CD4-positive, alpha-beta T cell treated with Interleukin-15 for 1 hour (primary cell): ENCODE data around the gene AOC3.
"Not testable (repeated sequence)": the region's sequence is repeated elsewhere in the genome, so short reads cannot be mapped to it uniquely, and the experiment has no call there.

Source experiments
- DNase-seq: peaks from one replicate; pipeline ENCODE4 v3.0.0-alpha.2; 2020

Gene AOC3

GRCh38 chr17:42898147-42898811, 47.3 kb downstream of the AOC3 start:
- no peak for DNase-seq

- DNase-seq = not testable (repeated sequence)
Measured at GRCh38 chr17:42899981-42900380, 49.0 kb downstream of the AOC3 start.

- no peak for DNase-seq
Measured at GRCh38 chr17:42900460-42901331, 49.7 kb downstream of the AOC3 start, which contains the start of gene G6PC1. Gene G6PC1 (plus strand): TSS chr17:42900799. CDS start chr17:42900877, 78 bp downstream.

GRCh38 chr17:42901535-42902229, 50.7 kb downstream of the AOC3 start:
- DNase-seq = no peak

- no peak for DNase-seq
Measured at GRCh38 chr17:42904110-42904469, 53.1 kb downstream of the AOC3 start.

GRCh38 chr17:42906772-42907446, 55.9 kb downstream of the AOC3 start:
- DNase-seq = no peak
